NOMO-1 treated with dmso at 0.1 percent for 144 hours (cell line): ENCODE data around the gene MAGI2.

Experiments used
- DNase-seq: peaks from one replicate; lab custom pipeline; 2025; ENCODE audit not compliant: unreplicated experiment; lab: John Stamatoyannopoulos, UW

Gene MAGI2

GRCh38 chr7:78443811-78444210 lies 1009.7 kb downstream of the MAGI2 start:
- DNase-seq = no peak

GRCh38 chr7:78441737-78442136 lies 1011.7 kb downstream of the MAGI2 start:
- no peak for DNase-seq

- DNase-seq = no peak
These were observed 1015.0 kb downstream of the MAGI2 start for GRCh38 chr7:78438433-78438832.

GRCh38 chr7:78437118-78437517 lies 1016.3 kb downstream of the MAGI2 start:
- no peak for DNase-seq

GRCh38 chr7:78435355-78435754 lies 1018.1 kb downstream of the MAGI2 start:
- no peak for DNase-seq

- DNase-seq = no peak
These were observed 1019.2 kb downstream of the MAGI2 start for GRCh38 chr7:78434281-78434680.

GRCh38 chr7:78433421-78433820 lies 1020.0 kb downstream of the MAGI2 start:
- DNase-seq = no peak

GRCh38 chr7:78429878-78430277 lies 1023.6 kb downstream of the MAGI2 start:
- no peak for DNase-seq

GRCh38 chr7:78427209-78427608 lies 1026.3 kb downstream of the MAGI2 start:
- no peak for DNase-seq

- DNase-seq = no peak
These were observed 1033.5 kb downstream of the MAGI2 start for GRCh38 chr7:78420001-78420400.

GRCh38 chr7:78417180-78417853 lies 1036.2 kb downstream of the MAGI2 start:
- DNase-seq = no peak

GRCh38 chr7:78413568-78413967 lies 1039.9 kb downstream of the MAGI2 start:
- DNase-seq = no peak

GRCh38 chr7:78412216-78412858 lies 1041.1 kb downstream of the MAGI2 start:
- no peak for DNase-seq

- no peak for DNase-seq
These were observed 1046.4 kb downstream of the MAGI2 start for GRCh38 chr7:78407031-78407430.

GRCh38 chr7:78406531-78406930 lies 1046.9 kb downstream of the MAGI2 start:
- no peak for DNase-seq

GRCh38 chr7:78402096-78402495 lies 1051.4 kb downstream of the MAGI2 start:
- DNase-seq = no peak

- no peak for DNase-seq
These were observed 1053.4 kb downstream of the MAGI2 start for GRCh38 chr7:78400038-78400437.

GRCh38 chr7:78399033-78399769 lies 1054.3 kb downstream of the MAGI2 start:
- DNase-seq = no peak

GRCh38 chr7:78398576-78398975 lies 1054.9 kb downstream of the MAGI2 start:
- no peak for DNase-seq

GRCh38 chr7:78398081-78398480 lies 1055.4 kb downstream of the MAGI2 start:
- no peak for DNase-seq

- no peak for DNase-seq
These were observed 1057.3 kb downstream of the MAGI2 start for GRCh38 chr7:78396210-78396609.
